Right atrium auricular region (tissue), 2 donors: Measurements from ENCODE around the gene KRT23. TPM values are rescaled to one million over a fixed set of nuclear protein-coding genes. Genes with fewer than 3 reads are reported as not detected.

Source experiments
- DNase-seq: peaks from one replicate; pipeline ENCODE4 v3.0.0-alpha.2; 2019; ENCODE audit warnings: low spot score
- H3K27ac ChIP-seq, 2 donors: fragments of 200-600 bp; sonication (generic); 1 replicate in 1 of 2; 2 replicates in 1 of 2; pipeline ENCODE4 v1.5.1; 2016 to 2019
- H3K27me3 ChIP-seq, 2 donors: fragments of 200-600 bp; sonication (generic); one replicate each; pipeline versions ENCODE4 v1.5.1 to v1.6.0; 2017 to 2019
- H3K36me3 ChIP-seq: fragments of 200-600 bp; sonication (generic); one replicate; pipeline ENCODE4 v1.5.1; 2016
- H3K4me1 ChIP-seq, 2 donors: fragments of 200-600 bp; sonication (generic); one replicate each; pipeline versions ENCODE4 v1.5.1 to v1.6.0; 2017 to 2019
- H3K4me3 ChIP-seq, 2 donors: fragments of 200-600 bp; sonication (generic); 1 replicate in 1 of 2; 2 replicates in 1 of 2; pipeline ENCODE4 v1.5.1; 2017 to 2019; ENCODE audit warnings: mild to moderate bottlenecking in 1 of 2, moderate library complexity in 1 of 2
- H3K9me3 ChIP-seq, 2 donors: fragments of 200-600 bp; sonication (generic); one replicate each; pipeline ENCODE4 v1.5.1; 2019
- CTCF ChIP-seq, 2 donors: fragments of 200-600 bp; sonication (generic); IDR thresholded peaks; one replicate each; pipeline ENCODE4 v1.5.1; 2019; ENCODE audit warnings: antibody characterized with exemption in 2 of 2
- total RNA-seq, 2 donors: library from RNA; depleted of rRNA; stranded (reverse); fragments of >200 nt; gene quantifications; one replicate each; pipeline ENCODE4 v1.1.0, GENCODE V29; 2016

KRT23 gene
- total RNA-seq, 2 donors from 2014 or later, result not detected

- Histone ChIP-seq H3K36me3 (no peaks in the 10 kb centered on the region), H3K27me3 (no peaks in the 10 kb centered on the region), H3K4me1 (no peaks in the 10 kb centered on the region), H3K9me3 (peaks cover 0 to 3% of the 10 kb centered on the region in 2 donors), H3K27ac (no peak overlapping the region), H3K4me3 (no peak overlapping the region)
- no peak for DNase-seq
- TF ChIP-seq CTCF (IDR thresholded peaks at IDR 0.05), result no peak
These were observed 24.7 kb upstream of the KRT23 start for GRCh38 chr17:40962059-40962561.

GRCh38 chr17:40961591-40961990, 24.1 kb upstream of the KRT23 start:
- no peak overlapping the region for H3K27ac ChIP-seq
- peaks cover 0 to 3% of the 10 kb centered on the region in 2 donors for H3K9me3 ChIP-seq
- DNase-seq, result no peak
- H3K27me3 ChIP-seq, result no peaks in the 10 kb centered on the region
- no peak for TF ChIP-seq CTCF (IDR thresholded peaks at IDR 0.05)
- no peaks in the 10 kb centered on the region for H3K36me3 ChIP-seq
- no peaks in the 10 kb centered on the region for H3K4me1 ChIP-seq
- H3K4me3 ChIP-seq, result no peak overlapping the region

- no peak for DNase-seq
- Histone ChIP-seq H3K27ac (no peak overlapping the region), H3K4me1 (no peaks in the 10 kb centered on the region), H3K36me3 (no peaks in the 10 kb centered on the region), H3K4me3 (no peak overlapping the region), H3K27me3 (no peaks in the 10 kb centered on the region), H3K9me3 (peaks cover 0 to 2% of the 10 kb centered on the region in 2 donors)
- no peak for TF ChIP-seq CTCF (IDR thresholded peaks at IDR 0.05)
These were observed 22.7 kb upstream of the KRT23 start for GRCh38 chr17:40960144-40960543.

GRCh38 chr17:40958086-40958953, 20.9 kb upstream of the KRT23 start:
- no peaks in the 10 kb centered on the region for H3K9me3 ChIP-seq
- no peak for TF ChIP-seq CTCF (IDR thresholded peaks at IDR 0.05)
- H3K27me3 ChIP-seq, result no peaks in the 10 kb centered on the region
- H3K4me3 ChIP-seq, result no peak overlapping the region
- H3K27ac ChIP-seq, result no peak overlapping the region
- DNase-seq, result no peak
- H3K36me3 ChIP-seq, result no peaks in the 10 kb centered on the region
- no peaks in the 10 kb centered on the region for H3K4me1 ChIP-seq

- TF ChIP-seq CTCF (IDR thresholded peaks at IDR 0.05), result no peak
- Histone ChIP-seq H3K9me3 (no peaks in the 10 kb centered on the region), H3K4me1 (no peaks in the 10 kb centered on the region), H3K4me3 (no peak overlapping the region), H3K27ac (no peak overlapping the region), H3K27me3 (no peaks in the 10 kb centered on the region), H3K36me3 (no peaks in the 10 kb centered on the region)
- DNase-seq, result no peak
These were observed 19.2 kb upstream of the KRT23 start for GRCh38 chr17:40956401-40957254.
